ENCODE measurements around the gene SCAANT1.

- TF ChIP-seq BACH2 (CRISPR knock-in tag; IDR thresholded peaks at IDR 0.05; ENCODE audit: borderline replicate concordance) (no peak), OSR1 (CRISPR knock-in tag; IDR thresholded peaks at IDR 0.05) (no peak), ZNF8 (CRISPR knock-in tag; IDR thresholded peaks at IDR 0.05) (no peak), ZNF70 (CRISPR knock-in tag; IDR thresholded peaks at IDR 0.05) (no peak), ARNTL (CRISPR knock-in tag; IDR thresholded peaks at IDR 0.05; ENCODE audit: borderline replicate concordance, low read depth) (no peak)
Observed at GRCh38 chr3:63922491-63923199, 10.5 kb upstream of the SCAANT1 start.
